Measurements from ENCODE around the gene PJA2. TPM values are rescaled to one million over a fixed set of nuclear protein-coding genes. Genes with fewer than 3 reads are reported as not detected.

PJA2 gene
- total RNA-seq, 4 donors from 2014 or later, result 160 to 297 (median 181) TPM

DNA sequence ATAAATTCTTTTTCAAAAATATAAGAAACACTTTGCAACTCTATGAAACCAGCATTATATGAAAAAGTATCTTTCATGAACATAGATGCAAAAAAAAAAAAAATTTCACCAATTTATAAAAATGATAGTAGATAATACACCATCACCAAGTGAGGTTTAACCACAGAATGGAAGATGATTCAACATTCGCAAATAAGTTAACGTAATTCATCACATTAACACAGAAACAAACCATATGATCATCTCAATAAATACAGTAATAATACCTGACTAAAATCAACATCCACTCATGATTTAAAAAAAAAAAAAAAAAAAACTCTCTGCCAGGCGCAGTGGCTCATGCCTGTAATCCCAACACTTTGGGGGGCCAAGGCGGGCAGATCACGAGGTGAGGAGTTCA lies 6.3 kb downstream of the PJA2 start:
- H3K4me3 ChIP-seq, result no peak overlapping the region
- H3K9me3 ChIP-seq, result no peaks in the 10 kb centered on the region
- peak overlapping the region in 1 of 4 donors; percentile 9 for H3K27ac ChIP-seq
- no peaks in the 10 kb centered on the region for H3K36me3 ChIP-seq
- no peaks in the 10 kb centered on the region for H3K27me3 ChIP-seq
- no peak for ATAC-seq
- H3K4me1 ChIP-seq, result peaks cover 10 to 83% (median 18%) of the 10 kb centered on the region in 3 donors
- 85 to 93% methylated on average over 5 of the region's 5 CpGs for WGBS, 2 donors (ENCODE audit: low coverage in 1 of 2)
- TF ChIP-seq, protein P1, sequence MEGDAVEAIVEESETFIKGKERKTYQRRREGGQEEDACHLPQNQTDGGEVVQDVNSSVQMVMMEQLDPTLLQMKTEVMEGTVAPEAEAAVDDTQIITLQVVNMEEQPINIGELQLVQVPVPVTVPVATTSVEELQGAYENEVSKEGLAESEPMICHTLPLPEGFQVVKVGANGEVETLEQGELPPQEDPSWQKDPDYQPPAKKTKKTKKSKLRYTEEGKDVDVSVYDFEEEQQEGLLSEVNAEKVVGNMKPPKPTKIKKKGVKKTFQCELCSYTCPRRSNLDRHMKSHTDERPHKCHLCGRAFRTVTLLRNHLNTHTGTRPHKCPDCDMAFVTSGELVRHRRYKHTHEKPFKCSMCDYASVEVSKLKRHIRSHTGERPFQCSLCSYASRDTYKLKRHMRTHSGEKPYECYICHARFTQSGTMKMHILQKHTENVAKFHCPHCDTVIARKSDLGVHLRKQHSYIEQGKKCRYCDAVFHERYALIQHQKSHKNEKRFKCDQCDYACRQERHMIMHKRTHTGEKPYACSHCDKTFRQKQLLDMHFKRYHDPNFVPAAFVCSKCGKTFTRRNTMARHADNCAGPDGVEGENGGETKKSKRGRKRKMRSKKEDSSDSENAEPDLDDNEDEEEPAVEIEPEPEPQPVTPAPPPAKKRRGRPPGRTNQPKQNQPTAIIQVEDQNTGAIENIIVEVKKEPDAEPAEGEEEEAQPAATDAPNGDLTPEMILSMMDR (IDR thresholded peaks at IDR 0.05), result no peak
- TF ChIP-seq EP300 (IDR thresholded peaks at IDR 0.05), result no peak
- no peak for TF ChIP-seq POLR2A (IDR thresholded peaks at IDR 0.05)
- TF ChIP-seq POLR2AphosphoS5 (IDR thresholded peaks at IDR 0.05), result no peak

GRCh38 chr5:109399092-109399759 lies 10.5 kb downstream of the PJA2 start:
- Histone ChIP-seq H3K9me3 (no peaks in the 10 kb centered on the region), H3K4me1 (peaks cover 10 to 83% (median 12%) of the 10 kb centered on the region in 3 donors), H3K27ac (peak overlapping the region in 3 of 4 donors; percentile 26 to 46 (median 43)), H3K36me3 (no peaks in the 10 kb centered on the region), H3K27me3 (no peaks in the 10 kb centered on the region), H3K4me3 (no peak overlapping the region)
- TF ChIP-seq POLR2AphosphoS5 (IDR thresholded peaks at IDR 0.05), result no peak
- no peak for ATAC-seq
- WGBS, 2 donors (ENCODE audit: low coverage in 1 of 2), result 55 to 58% methylated on average over 4 to 6 of the region's 6 CpGs

GRCh38 chr5:109396965-109397364 lies 12.8 kb downstream of the PJA2 start:
- 0 to 92% methylated on average over 1 to 2 of the region's 2 CpGs for WGBS, 2 donors (ENCODE audit: low coverage in 1 of 2)
- no peaks in the 10 kb centered on the region for H3K27me3 ChIP-seq
- H3K4me3 ChIP-seq, result no peak overlapping the region
- H3K36me3 ChIP-seq, result no peaks in the 10 kb centered on the region
- no peak overlapping the region for H3K27ac ChIP-seq
- ATAC-seq, result no peak
- TF ChIP-seq, protein P1 (IDR thresholded peaks at IDR 0.05), result no peak
- TF ChIP-seq EP300 (IDR thresholded peaks at IDR 0.05) (no peak), POLR2AphosphoS5 (IDR thresholded peaks at IDR 0.05) (no peak), POLR2A (IDR thresholded peaks at IDR 0.05) (no peak)
- no peaks in the 10 kb centered on the region for H3K9me3 ChIP-seq
- H3K4me1 ChIP-seq, result peaks cover 7 to 87% (median 9%) of the 10 kb centered on the region in 3 donors

DNA sequence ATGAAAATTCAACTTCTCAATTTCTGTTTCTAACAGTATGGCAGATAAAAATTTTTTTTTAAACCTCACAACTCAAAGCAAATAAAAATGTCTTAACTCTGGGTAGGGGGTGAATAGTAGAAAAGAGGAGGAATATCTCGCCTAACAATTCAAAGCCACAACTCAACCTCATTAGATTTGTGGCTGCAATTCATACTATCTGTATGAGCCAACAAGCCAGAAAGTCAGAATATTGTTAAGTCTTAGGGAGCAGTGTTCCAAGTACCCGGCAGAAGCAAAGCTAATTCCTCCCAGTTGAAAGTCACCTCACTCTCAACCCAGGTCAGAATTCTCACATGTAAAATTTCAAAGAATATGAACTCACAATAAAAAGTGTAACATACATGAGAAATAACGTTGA lies 15.0 kb downstream of the PJA2 start:
- H3K27ac ChIP-seq, result peak overlapping the region in 1 of 4 donors; percentile 39
- TF ChIP-seq EP300 (IDR thresholded peaks at IDR 0.05) (no peak), POLR2A (IDR thresholded peaks at IDR 0.05) (no peak), POLR2AphosphoS5 (IDR thresholded peaks at IDR 0.05) (no peak)
- TF ChIP-seq, protein P1 (IDR thresholded peaks at IDR 0.05), result no peak
- no peaks in the 10 kb centered on the region for H3K36me3 ChIP-seq
- peaks cover 5 to 79% (median 6%) of the 10 kb centered on the region in 3 donors for H3K4me1 ChIP-seq
- H3K4me3 ChIP-seq, result no peak overlapping the region
- 0 to 49% methylated on average over 1 to 3 of the region's 3 CpGs for WGBS, 2 donors (ENCODE audit: low coverage in 1 of 2)
- no peaks in the 10 kb centered on the region for H3K9me3 ChIP-seq
- no peaks in the 10 kb centered on the region for H3K27me3 ChIP-seq
- ATAC-seq, result no peak

DNA sequence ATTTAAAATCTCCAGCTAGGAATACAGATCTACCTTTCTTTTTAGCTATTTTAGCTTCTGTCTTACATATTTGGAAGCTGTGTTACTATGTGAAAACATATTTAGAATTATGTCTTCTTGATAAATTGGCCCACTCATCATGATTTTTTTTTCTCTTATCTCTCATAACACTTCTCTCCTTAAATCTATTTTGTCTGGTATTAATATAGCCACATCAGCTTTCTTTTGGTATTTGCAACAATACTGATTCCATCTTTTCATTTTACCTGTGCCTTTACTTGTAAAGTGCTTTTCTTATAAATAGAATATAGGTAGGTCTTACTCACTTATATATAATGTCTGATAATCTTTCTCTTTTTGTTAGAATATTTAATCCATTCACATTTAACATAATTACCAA lies 19.6 kb downstream of the PJA2 start:
- Histone ChIP-seq H3K36me3 (no peaks in the 10 kb centered on the region), H3K4me3 (no peak overlapping the region), H3K4me1 (peaks cover 10 to 85% (median 13%) of the 10 kb centered on the region in 3 donors), H3K9me3 (no peaks in the 10 kb centered on the region), H3K27me3 (no peaks in the 10 kb centered on the region), H3K27ac (no peak overlapping the region)
- no peak for ATAC-seq
- TF ChIP-seq POLR2A (IDR thresholded peaks at IDR 0.05) (no peak), POLR2AphosphoS5 (IDR thresholded peaks at IDR 0.05) (no peak), EP300 (IDR thresholded peaks at IDR 0.05) (no peak)
- TF ChIP-seq, protein P1 (IDR thresholded peaks at IDR 0.05), result no peak

Measured in gastroesophageal sphincter (tissue), 4 donors.